ENCODE results near the gene AIFM3.

AIFM3 gene, protein sequence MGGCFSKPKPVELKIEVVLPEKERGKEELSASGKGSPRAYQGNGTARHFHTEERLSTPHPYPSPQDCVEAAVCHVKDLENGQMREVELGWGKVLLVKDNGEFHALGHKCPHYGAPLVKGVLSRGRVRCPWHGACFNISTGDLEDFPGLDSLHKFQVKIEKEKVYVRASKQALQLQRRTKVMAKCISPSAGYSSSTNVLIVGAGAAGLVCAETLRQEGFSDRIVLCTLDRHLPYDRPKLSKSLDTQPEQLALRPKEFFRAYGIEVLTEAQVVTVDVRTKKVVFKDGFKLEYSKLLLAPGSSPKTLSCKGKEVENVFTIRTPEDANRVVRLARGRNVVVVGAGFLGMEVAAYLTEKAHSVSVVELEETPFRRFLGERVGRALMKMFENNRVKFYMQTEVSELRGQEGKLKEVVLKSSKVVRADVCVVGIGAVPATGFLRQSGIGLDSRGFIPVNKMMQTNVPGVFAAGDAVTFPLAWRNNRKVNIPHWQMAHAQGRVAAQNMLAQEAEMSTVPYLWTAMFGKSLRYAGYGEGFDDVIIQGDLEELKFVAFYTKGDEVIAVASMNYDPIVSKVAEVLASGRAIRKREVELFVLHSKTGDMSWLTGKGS

DNA sequence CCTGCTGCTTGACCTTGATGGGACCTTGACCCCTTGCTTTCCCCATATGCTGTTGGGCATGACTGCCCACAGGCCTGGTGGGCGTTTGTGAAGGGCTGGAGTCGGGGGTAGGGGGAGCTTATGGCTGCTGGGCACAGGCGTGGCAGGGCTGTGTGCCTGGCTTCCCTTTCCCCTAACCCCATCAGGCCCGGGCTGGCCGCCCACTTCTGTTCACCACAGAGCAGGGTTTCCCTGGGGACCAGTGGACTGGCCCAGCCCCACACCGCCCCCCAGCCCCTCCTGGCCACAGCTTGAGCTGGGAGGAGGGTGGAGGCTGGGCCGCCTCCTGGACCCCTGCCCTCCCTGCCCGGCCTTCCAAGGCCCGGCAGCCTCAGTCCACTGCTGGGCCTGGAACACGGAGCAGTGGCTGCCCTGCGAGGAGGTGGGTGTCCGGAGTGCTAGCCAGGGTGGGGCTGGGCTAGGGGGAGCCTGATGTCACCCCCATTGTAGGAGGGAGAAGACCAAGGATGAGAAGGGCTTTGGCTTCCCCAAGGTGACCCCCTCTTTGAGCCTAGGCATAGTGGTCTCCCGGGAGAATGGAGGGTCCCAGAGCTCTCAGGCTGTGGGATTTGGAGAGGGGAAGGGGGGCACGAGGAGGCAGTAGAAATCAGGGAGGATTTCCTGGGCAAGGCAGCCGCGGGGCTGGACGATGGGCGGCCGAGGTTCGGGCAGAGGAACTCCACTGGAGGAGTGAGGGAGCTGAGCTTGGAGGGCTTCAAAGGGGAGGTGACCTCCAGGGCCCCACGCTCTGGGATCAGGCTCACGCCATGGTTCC is at the start of gene AIFM3:
TSS of gene AIFM3 (plus strand) at position 373 of the 814 bp plus-strand sequence. CDS start 690 bp downstream, outside the sequence.
- H3K36me3 ChIP-seq (ENCODE audit: control insufficient read depth, low read length): no peaks in the 10 kb centered on the region
- no peaks in the 10 kb centered on the region for H4K20me1 ChIP-seq (ENCODE audit: control insufficient read depth, insufficient read depth, low read depth, low read length)
- H3K27me3 ChIP-seq (ENCODE audit: control insufficient read depth, low read length): peaks cover 22% of the 10 kb centered on the region
- H3K9me2 ChIP-seq (replicated peaks; ENCODE audit: control insufficient read depth, low read length): no peaks in the 10 kb centered on the region
- H3K27ac ChIP-seq (ENCODE audit: low read depth, low read length): no peak within 1 kb of the TSS
- no peak within 1 kb of the TSS for H3K4me2 ChIP-seq (ENCODE audit: low read length)
- peaks cover 3% of the 10 kb centered on the region; the same call in 1 of the 2 replicates for H3K4me1 ChIP-seq (ENCODE audit: control insufficient read depth, low read length)
- H3K79me2 ChIP-seq (ENCODE audit: control insufficient read depth, low read length): no peaks in the 10 kb centered on the region
- no peak within 1 kb of the TSS for H3K4me3 ChIP-seq (ENCODE audit: low read length)
- TF ChIP-seq, protein P1, sequence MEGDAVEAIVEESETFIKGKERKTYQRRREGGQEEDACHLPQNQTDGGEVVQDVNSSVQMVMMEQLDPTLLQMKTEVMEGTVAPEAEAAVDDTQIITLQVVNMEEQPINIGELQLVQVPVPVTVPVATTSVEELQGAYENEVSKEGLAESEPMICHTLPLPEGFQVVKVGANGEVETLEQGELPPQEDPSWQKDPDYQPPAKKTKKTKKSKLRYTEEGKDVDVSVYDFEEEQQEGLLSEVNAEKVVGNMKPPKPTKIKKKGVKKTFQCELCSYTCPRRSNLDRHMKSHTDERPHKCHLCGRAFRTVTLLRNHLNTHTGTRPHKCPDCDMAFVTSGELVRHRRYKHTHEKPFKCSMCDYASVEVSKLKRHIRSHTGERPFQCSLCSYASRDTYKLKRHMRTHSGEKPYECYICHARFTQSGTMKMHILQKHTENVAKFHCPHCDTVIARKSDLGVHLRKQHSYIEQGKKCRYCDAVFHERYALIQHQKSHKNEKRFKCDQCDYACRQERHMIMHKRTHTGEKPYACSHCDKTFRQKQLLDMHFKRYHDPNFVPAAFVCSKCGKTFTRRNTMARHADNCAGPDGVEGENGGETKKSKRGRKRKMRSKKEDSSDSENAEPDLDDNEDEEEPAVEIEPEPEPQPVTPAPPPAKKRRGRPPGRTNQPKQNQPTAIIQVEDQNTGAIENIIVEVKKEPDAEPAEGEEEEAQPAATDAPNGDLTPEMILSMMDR (IDR thresholded peaks at IDR 0.05; ENCODE audit: low read depth, low read length, poor library complexity, severe bottlenecking): no peak
- no peak for TF ChIP-seq EZH2phosphoT487 (IDR thresholded peaks at IDR 0.05; ENCODE audit: borderline replicate concordance, low read length)
- H3F3A ChIP-seq (ENCODE audit: control insufficient read depth, insufficient read depth): no peaks in the 10 kb centered on the region
- H3K9me3 ChIP-seq (ENCODE audit: control insufficient read depth, insufficient read depth, low read length): no peaks in the 10 kb centered on the region

DNA sequence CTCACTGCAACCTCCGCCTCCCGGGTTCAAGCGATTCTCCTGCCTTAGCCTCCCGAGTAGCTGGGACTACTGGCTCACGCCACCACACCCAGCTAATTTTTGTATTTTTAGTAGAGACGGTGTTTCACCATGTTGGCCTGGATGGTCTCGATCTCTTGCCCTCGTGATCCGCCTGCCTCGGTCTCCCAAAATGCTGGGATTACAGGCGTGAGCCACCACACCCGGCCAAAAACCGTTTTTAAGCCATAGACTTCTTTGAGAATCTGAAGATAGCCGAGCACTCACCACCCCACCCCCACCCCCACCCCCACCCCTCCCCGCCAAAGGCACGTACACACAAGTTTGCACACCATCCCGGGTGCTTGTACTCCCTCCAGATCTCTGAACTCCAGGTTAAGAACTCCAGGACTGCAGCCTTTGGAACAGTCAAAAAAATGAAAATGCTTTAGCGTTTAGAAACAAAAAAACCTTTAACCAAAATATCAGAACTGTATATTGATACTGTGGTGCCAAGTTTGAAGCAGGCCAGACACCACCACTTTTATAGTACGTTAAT is 48.3 kb upstream of the AIFM3 start:
- H3K27ac ChIP-seq (ENCODE audit: low read depth, low read length): no peak overlapping the region
- H3K79me2 ChIP-seq (ENCODE audit: control insufficient read depth, low read length): peaks cover 69% of the 10 kb centered on the region
- no peaks in the 10 kb centered on the region for H3F3A ChIP-seq (ENCODE audit: control insufficient read depth, insufficient read depth)
- H3K4me3 ChIP-seq (ENCODE audit: low read length): peak overlapping the region; percentile 99
- H3K4me1 ChIP-seq (ENCODE audit: control insufficient read depth, low read length): peaks cover 38% of the 10 kb centered on the region
- no peaks in the 10 kb centered on the region for H3K27me3 ChIP-seq (ENCODE audit: control insufficient read depth, low read length)
- no peaks in the 10 kb centered on the region for H3K9me3 ChIP-seq (ENCODE audit: control insufficient read depth, insufficient read depth, low read length)
- H3K9me2 ChIP-seq (replicated peaks; ENCODE audit: control insufficient read depth, low read length): no peaks in the 10 kb centered on the region
- H3K36me3 ChIP-seq (ENCODE audit: control insufficient read depth, low read length): peaks cover 44% of the 10 kb centered on the region
- no peak for TF ChIP-seq EZH2phosphoT487 (IDR thresholded peaks at IDR 0.05; ENCODE audit: borderline replicate concordance, low read length)
- TF ChIP-seq, protein P1 (IDR thresholded peaks at IDR 0.05; ENCODE audit: low read depth, low read length, poor library complexity, severe bottlenecking): no peak
- H3K4me2 ChIP-seq (ENCODE audit: low read length): peak overlapping the region; percentile 88
- peaks cover 24% of the 10 kb centered on the region for H4K20me1 ChIP-seq (ENCODE audit: control insufficient read depth, insufficient read depth, low read depth, low read length)

DNA sequence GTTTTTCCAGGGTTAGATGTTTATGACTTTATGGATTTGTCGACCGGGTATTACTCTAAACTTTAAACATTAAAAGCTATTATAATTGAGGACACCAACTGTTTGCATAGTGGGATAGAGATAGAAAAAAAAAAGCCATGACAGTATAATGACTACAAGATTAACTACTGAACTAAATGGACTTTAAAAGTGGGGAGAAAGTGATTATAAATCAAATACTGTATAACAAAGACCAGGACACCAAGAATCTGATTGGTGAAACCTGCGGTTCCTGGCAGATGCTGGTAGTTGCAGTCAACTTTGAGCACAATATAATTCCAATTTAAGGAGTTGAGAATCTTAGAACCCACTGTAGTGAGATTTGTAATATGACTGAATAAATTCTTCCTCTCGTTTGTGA is 47.3 kb upstream of the AIFM3 start:
- TF ChIP-seq, protein P1 (IDR thresholded peaks at IDR 0.05; ENCODE audit: low read depth, low read length, poor library complexity, severe bottlenecking): no peak
- TF ChIP-seq EZH2phosphoT487 (IDR thresholded peaks at IDR 0.05; ENCODE audit: borderline replicate concordance, low read length): no peak
- peaks cover 52% of the 10 kb centered on the region for H3K36me3 ChIP-seq (ENCODE audit: control insufficient read depth, low read length)
- peak overlapping the region; percentile 88 for H3K4me2 ChIP-seq (ENCODE audit: low read length)
- peaks cover 79% of the 10 kb centered on the region for H3K79me2 ChIP-seq (ENCODE audit: control insufficient read depth, low read length)
- H3F3A ChIP-seq (ENCODE audit: control insufficient read depth, insufficient read depth): no peaks in the 10 kb centered on the region
- peaks cover 29% of the 10 kb centered on the region for H4K20me1 ChIP-seq (ENCODE audit: control insufficient read depth, insufficient read depth, low read depth, low read length)
- H3K9me2 ChIP-seq (replicated peaks; ENCODE audit: control insufficient read depth, low read length): no peaks in the 10 kb centered on the region
- H3K4me3 ChIP-seq (ENCODE audit: low read length): peak overlapping the region; percentile 99
- H3K9me3 ChIP-seq (ENCODE audit: control insufficient read depth, insufficient read depth, low read length): no peaks in the 10 kb centered on the region
- peaks cover 48% of the 10 kb centered on the region for H3K4me1 ChIP-seq (ENCODE audit: control insufficient read depth, low read length)
- H3K27me3 ChIP-seq (ENCODE audit: control insufficient read depth, low read length): no peaks in the 10 kb centered on the region
- no peak overlapping the region for H3K27ac ChIP-seq (ENCODE audit: low read depth, low read length)
